Karpas-422 (cell line): ENCODE results near the gene CTU2. TPM values are rescaled to one million over a fixed set of nuclear protein-coding genes. Genes with fewer than 3 reads are reported as not detected.

Experiments used
- DNase-seq: peaks from one replicate; pipeline ENCODE4 v3.0.0-alpha.2; 2015
- H2AFZ ChIP-seq: fragments of 200-600 bp; sonication (generic); 2 replicates; pipeline ENCODE4 v1.6.1; 2014; ENCODE audit warnings: antibody characterized with exemption, low read length, mixed read lengths
- H3K27ac ChIP-seq: fragments of 200-600 bp; sonication (generic); 2 replicates; pipeline ENCODE4 v1.5.1; 2014; ENCODE audit warnings: mild to moderate bottlenecking, low read length, moderate library complexity
- H3K27me3 ChIP-seq: fragments of 200-600 bp; sonication (generic); 2 replicates; pipeline ENCODE4 v1.6.1; 2014; ENCODE audit warnings: low read length, mixed read lengths
- H3K36me3 ChIP-seq: fragments of 200-600 bp; sonication (generic); 2 replicates; pipeline ENCODE4 v1.6.1; 2014; ENCODE audit warnings: low read length, mixed read lengths; ENCODE audit not compliant: insufficient read depth
- H3K4me1 ChIP-seq: fragments of 200-600 bp; sonication (generic); 2 replicates; pipeline ENCODE4 v1.6.1; 2014; ENCODE audit warnings: mild to moderate bottlenecking, low read length, mixed read lengths
- H3K4me2 ChIP-seq: fragments of 200-600 bp; sonication (generic); 2 replicates; pipeline ENCODE4 v1.6.1; 2014; ENCODE audit warnings: low read length, low read depth, mild to moderate bottlenecking; ENCODE audit not compliant: poor library complexity, severe bottlenecking
- H3K4me3 ChIP-seq: fragments of 200-600 bp; sonication (generic); 2 replicates; pipeline ENCODE4 v1.5.1; 2014; ENCODE audit warnings: mild to moderate bottlenecking, antibody characterized with exemption, low read length, mixed read lengths
- H3K79me2 ChIP-seq: fragments of 200-600 bp; sonication (generic); 2 replicates; pipeline ENCODE4 v1.6.1; 2014; ENCODE audit warnings: mild to moderate bottlenecking, low read length, mixed read lengths
- H3K9ac ChIP-seq: fragments of 200-600 bp; sonication (generic); 2 replicates; pipeline ENCODE4 v1.6.0; 2014; ENCODE audit warnings: low read length
- H3K9me2 ChIP-seq: fragments of 200-600 bp; sonication (generic), shearing (Covaris generic); replicated peaks from 2 replicates; pipeline ENCODE4 v1.6.0; 2014; ENCODE audit warnings: mild to moderate bottlenecking, low read length, moderate library complexity; ENCODE audit not compliant: insufficient read depth
- H3K9me3 ChIP-seq: fragments of 300-700, 200-600 bp; sonication (generic); 2 replicates; pipeline ENCODE4 v1.6.1; 2014; ENCODE audit warnings: low read length, mixed read lengths
- H4K20me1 ChIP-seq: fragments of 200-600 bp; sonication (generic); 2 replicates; pipeline ENCODE4 v1.6.1; 2014; ENCODE audit warnings: mild to moderate bottlenecking, antibody characterized with exemption, low read length, low read depth; ENCODE audit not compliant: insufficient read depth
- total RNA-seq: library from RNA; depleted of rRNA; stranded (reverse); fragments of >200 nt; shearing (Covaris generic); gene quantifications from 2 replicates; pipeline ENCODE4 v1.2.3, GENCODE V29; 2014; ENCODE audit warnings: low replicate concordance

CTU2 gene
- total RNA-seq, 1 experiment from 2014 or later: 11.3 TPM

DNA sequence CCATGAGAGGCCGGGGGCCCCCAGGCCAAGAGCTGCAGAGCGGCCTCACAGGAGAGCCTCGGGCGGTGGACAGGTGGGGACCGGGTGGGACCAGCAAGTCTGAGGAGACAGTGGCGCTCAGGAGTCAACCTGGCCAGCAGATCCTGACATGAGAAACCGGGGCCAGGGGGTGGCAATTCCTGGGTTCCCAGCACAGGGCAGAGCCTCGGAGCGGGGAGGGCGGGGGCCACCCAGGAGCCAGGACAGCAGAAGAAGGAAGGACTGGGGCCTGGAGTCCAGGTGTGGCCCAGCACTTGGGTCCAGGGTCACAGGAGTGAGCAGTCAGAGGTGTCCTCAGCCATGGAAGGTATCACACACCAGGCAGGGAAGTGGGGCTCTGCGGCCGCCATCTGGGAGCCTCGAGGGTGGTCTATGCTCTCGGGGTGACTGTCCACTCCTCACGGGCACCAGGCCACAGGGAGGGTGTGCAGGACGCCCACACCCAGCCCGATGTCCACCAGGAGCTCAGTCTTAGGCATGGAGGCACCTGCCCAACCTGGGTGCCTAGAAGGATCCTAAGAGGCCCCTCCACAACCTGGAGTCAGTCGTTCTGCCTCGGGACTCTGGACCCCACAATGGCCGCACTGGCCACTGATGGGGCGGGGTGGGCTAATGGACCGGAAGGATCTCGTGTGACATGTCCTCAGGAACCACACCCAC is 49.6 kb downstream of the CTU2 start:
- Histone ChIP-seq H3K36me3 (no peaks in the 10 kb centered on the region), H3K79me2 (no peaks in the 10 kb centered on the region), H2AFZ (no peak overlapping the region), H3K4me3 (no peak overlapping the region), H3K9me3 (no peaks in the 10 kb centered on the region), H3K27me3 (no peaks in the 10 kb centered on the region), H3K4me1 (0 out of 2 replicates have a peak, but pooled peaks cover 5% of the 10 kb centered on the region), H3K9ac (no peak overlapping the region), H3K9me2 (no peaks in the 10 kb centered on the region), H3K27ac (no peak overlapping the region), H3K4me2 (no peak overlapping the region), H4K20me1 (no peaks in the 10 kb centered on the region)
- no peak for DNase-seq

DNA sequence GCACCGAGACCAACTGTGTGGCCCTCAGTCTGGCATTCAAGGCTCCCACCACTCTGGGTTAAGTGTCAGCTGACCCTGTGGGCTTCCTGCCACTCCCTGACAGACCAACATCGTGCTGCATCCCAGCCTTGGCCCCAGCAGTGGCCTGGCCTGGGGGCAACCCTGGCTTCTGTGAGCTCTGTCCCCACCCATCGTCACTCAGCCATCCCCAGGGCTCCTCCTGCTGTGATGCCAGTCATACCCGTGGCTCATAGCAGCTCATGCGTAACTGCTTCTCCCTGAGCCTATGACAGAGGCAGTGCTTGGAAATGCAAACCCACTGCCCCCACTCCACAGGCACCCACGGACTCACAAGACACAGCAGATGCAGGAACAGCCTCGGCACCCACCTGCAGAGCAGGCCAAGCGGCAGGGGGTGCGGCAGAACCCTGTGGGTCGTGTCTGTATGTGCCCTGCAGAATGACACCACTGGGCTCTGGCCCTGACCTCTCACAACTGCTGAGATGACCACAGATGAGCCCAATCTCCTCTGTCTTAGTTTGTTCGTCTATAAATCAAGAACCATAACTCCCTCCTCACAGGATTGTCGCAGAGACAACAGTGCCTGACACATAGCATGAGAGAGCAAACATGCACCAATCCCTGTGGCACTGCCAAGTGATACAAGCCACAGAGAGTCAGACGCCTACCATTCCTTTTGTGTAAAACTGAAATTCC is 52.1 kb downstream of the CTU2 start:
- H3K9me2 ChIP-seq: no peaks in the 10 kb centered on the region
- 0 out of 2 replicates have a peak, but pooled peaks cover 5% of the 10 kb centered on the region for H3K4me1 ChIP-seq
- no peaks in the 10 kb centered on the region for H3K27me3 ChIP-seq
- H2AFZ ChIP-seq: no peak overlapping the region
- H4K20me1 ChIP-seq: no peaks in the 10 kb centered on the region
- no peaks in the 10 kb centered on the region for H3K36me3 ChIP-seq
- no peak overlapping the region for H3K4me3 ChIP-seq
- H3K27ac ChIP-seq: no peak overlapping the region
- no peaks in the 10 kb centered on the region for H3K79me2 ChIP-seq
- H3K9ac ChIP-seq: no peak overlapping the region
- no peaks in the 10 kb centered on the region for H3K9me3 ChIP-seq
- no peak for DNase-seq
- no peak overlapping the region for H3K4me2 ChIP-seq

DNA sequence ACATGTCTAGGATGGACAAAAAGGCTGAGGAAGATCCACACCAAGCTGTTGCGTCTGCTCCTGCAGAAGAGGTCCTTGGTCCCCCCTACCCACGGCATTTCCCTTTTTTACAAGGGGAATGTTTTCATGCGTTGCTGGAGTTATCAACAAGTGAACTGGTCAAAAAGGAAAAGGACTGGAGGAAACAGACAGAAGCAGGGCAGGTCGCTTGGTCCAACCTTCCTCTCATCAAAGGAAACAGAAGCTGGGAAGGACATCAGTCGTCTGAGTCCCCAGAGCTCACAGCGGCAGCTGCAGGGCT is 52.6 kb downstream of the CTU2 start:
- H3K9ac ChIP-seq: no peak overlapping the region
- H3K79me2 ChIP-seq: no peaks in the 10 kb centered on the region
- no peaks in the 10 kb centered on the region for H3K36me3 ChIP-seq
- H3K4me1 ChIP-seq: 0 out of 2 replicates have a peak, but pooled peaks cover 5% of the 10 kb centered on the region
- no peak overlapping the region for H3K4me3 ChIP-seq
- no peak overlapping the region for H3K27ac ChIP-seq
- no peaks in the 10 kb centered on the region for H4K20me1 ChIP-seq
- no peaks in the 10 kb centered on the region for H3K27me3 ChIP-seq
- H3K9me3 ChIP-seq: no peaks in the 10 kb centered on the region
- DNase-seq: no peak
- peak overlapping the region; percentile 39 for H3K4me2 ChIP-seq
- no peak overlapping the region for H2AFZ ChIP-seq
- no peaks in the 10 kb centered on the region for H3K9me2 ChIP-seq

DNA sequence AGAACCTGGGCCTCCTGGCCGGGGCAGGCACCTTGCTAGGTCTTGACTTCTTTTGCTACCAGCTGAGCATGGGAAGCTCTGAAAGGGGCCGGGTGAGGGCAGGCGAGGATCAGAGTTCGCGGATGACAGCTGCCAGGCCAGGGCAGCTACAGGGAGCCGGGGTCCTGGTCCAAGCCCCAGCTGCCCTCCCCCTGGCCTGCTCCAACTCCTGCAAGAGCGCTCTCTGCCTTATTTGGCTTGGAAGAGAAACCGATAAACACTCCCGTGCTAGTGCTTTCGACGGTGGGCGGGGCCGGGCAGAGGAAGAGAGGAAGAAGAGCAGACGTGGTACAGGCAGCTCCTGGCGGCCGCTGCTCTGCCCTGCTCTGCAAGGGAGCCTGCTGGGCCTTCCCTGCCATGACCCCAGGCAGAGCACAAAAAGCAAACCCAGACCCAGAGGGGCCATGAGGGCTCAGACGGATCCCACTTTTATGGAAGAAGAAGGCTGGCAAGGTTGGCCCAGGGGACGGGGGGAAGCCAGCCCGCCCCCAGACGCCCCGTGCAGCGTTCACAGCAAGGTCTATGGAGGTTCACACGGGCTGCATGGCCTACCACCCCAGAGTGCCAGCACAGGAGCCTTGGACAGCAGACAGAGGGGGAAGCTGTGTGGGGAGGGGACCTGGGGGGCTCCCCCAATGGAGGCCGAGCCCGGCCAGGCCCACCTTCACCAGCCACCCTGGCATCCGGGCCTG is 53.1 kb downstream of the CTU2 start:
- Histone ChIP-seq H3K4me2 (peak overlapping the region; percentile 39), H3K79me2 (no peaks in the 10 kb centered on the region), H3K9me3 (no peaks in the 10 kb centered on the region), H3K4me3 (no peak overlapping the region), H3K9me2 (no peaks in the 10 kb centered on the region), H2AFZ (no peak overlapping the region), H4K20me1 (no peaks in the 10 kb centered on the region), H3K4me1 (0 out of 2 replicates have a peak, but pooled peaks cover 5% of the 10 kb centered on the region), H3K9ac (no peak overlapping the region), H3K36me3 (no peaks in the 10 kb centered on the region), H3K27me3 (no peaks in the 10 kb centered on the region), H3K27ac (no peak overlapping the region)
- peak; percentile 74 for DNase-seq

DNA sequence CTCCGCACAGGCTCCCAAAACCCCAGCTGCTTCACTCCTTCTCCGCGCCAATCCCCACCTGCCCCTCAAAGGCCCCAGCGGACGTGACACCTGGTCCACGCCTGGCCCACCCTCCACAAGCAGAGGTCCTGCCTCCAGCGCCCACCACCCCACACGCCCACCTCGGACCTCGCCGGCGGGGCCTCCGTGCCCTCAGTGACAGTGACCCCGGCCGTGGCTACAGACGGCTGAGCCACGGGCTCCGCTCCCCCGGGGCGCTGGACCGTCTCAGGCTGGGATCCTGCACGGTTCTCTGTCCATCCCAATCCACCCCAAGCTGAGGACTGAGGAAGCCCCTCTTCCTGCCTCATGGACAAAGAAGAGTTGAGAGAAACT is 53.7 kb downstream of the CTU2 start:
- Histone ChIP-seq H2AFZ (no peak overlapping the region), H3K4me1 (0 out of 2 replicates have a peak, but pooled peaks cover 5% of the 10 kb centered on the region), H3K4me2 (no peak overlapping the region), H3K9ac (no peak overlapping the region), H3K36me3 (no peaks in the 10 kb centered on the region), H3K27me3 (no peaks in the 10 kb centered on the region), H4K20me1 (no peaks in the 10 kb centered on the region), H3K4me3 (no peak overlapping the region), H3K9me3 (no peaks in the 10 kb centered on the region), H3K79me2 (no peaks in the 10 kb centered on the region), H3K9me2 (no peaks in the 10 kb centered on the region), H3K27ac (no peak overlapping the region)
- DNase-seq: no peak

DNA sequence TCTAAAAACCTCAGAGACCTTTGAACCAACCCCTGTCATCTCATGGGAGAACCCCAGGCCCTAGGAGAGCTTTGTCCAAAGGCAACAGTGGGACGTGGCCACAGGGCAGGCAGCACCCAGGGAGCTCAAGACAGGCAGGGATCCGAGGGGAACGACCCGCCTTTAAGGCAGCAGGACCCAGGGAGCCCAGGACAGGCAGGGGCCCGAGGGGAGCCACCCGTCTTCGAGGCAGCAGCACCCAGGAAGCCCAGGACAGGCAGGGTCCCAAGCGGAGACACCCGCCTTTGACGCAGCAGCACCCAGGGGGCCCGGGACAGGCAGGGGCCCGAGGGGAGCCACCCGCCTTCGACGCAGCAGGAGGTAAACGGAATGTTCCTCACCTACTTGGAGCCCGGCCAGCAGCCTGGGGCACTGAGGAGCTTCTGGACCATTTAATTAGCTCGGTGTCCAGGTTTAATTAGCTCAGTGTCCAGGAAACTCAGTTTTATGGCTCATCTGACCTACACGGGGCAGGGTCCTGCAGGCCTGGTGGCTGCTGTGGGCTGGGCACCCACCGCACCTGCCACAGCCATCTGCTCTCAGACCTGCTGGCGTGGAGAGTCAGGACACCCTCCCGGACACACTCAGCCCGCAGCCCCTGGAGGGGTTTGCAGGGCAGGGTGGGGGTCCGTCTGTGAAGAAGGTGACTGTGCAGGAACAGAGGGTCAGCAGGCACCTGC is 54.3 kb downstream of the CTU2 start:
- H3K9ac ChIP-seq: no peak overlapping the region
- H3K9me3 ChIP-seq: no peaks in the 10 kb centered on the region
- H3K4me2 ChIP-seq: no peak overlapping the region
- no peaks in the 10 kb centered on the region for H3K27me3 ChIP-seq
- H3K27ac ChIP-seq: no peak overlapping the region
- H3K9me2 ChIP-seq: no peaks in the 10 kb centered on the region
- no peak for DNase-seq
- H3K4me1 ChIP-seq: 0 out of 2 replicates have a peak, but pooled peaks cover 5% of the 10 kb centered on the region
- H3K4me3 ChIP-seq: no peak overlapping the region
- no peaks in the 10 kb centered on the region for H3K79me2 ChIP-seq
- no peak overlapping the region for H2AFZ ChIP-seq
- no peaks in the 10 kb centered on the region for H3K36me3 ChIP-seq
- H4K20me1 ChIP-seq: no peaks in the 10 kb centered on the region

DNA sequence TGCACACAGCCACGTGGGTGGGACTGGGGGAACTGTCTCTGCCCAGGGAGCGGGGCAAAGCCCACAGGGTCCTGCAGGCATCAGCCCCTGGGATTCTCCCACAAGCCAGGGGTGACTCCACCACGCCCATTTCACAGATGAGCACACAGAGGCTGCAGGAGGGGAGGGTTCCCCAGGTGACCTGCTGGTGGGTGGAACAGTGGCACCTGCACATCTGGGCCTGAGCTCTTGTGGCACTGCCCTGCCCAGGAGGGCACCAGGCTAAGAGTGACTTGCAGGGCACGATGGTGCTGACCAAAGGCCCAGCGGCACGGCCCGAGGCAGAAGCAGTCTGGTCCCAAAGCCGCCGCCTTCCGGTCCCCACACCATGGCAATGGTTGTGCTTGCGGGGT is 54.8 kb downstream of the CTU2 start:
- Histone ChIP-seq H3K79me2 (no peaks in the 10 kb centered on the region), H2AFZ (no peak overlapping the region), H3K36me3 (no peaks in the 10 kb centered on the region), H3K9me2 (no peaks in the 10 kb centered on the region), H3K9ac (no peak overlapping the region), H3K27ac (no peak overlapping the region), H3K9me3 (no peaks in the 10 kb centered on the region), H3K27me3 (no peaks in the 10 kb centered on the region), H4K20me1 (no peaks in the 10 kb centered on the region), H3K4me1 (0 out of 2 replicates have a peak, but pooled peaks cover 5% of the 10 kb centered on the region), H3K4me3 (no peak overlapping the region), H3K4me2 (no peak overlapping the region)
- no peak for DNase-seq

GRCh38 chr16:88761830-88762229 is 55.5 kb downstream of the CTU2 start:
- no peaks in the 10 kb centered on the region for H3K36me3 ChIP-seq
- H3K79me2 ChIP-seq: no peaks in the 10 kb centered on the region
- no peaks in the 10 kb centered on the region for H3K9me2 ChIP-seq
- no peak for DNase-seq
- no peak overlapping the region for H3K27ac ChIP-seq
- no peaks in the 10 kb centered on the region for H4K20me1 ChIP-seq
- no peak overlapping the region for H3K4me2 ChIP-seq
- 0 out of 2 replicates have a peak, but pooled peaks cover 5% of the 10 kb centered on the region for H3K4me1 ChIP-seq
- no peaks in the 10 kb centered on the region for H3K9me3 ChIP-seq
- H2AFZ ChIP-seq: no peak overlapping the region
- no peak overlapping the region for H3K9ac ChIP-seq
- no peak overlapping the region for H3K4me3 ChIP-seq
- H3K27me3 ChIP-seq: no peaks in the 10 kb centered on the region
